GM04503 (cell line): Measurements from ENCODE around the gene SSBP3.
"Not testable (repeated sequence)": the region's sequence is repeated elsewhere in the genome, so short reads cannot be mapped to it uniquely, and the experiment has no call there.

Experiments
- DNase-seq: peaks from one replicate; pipeline ENCODE4 v3.0.0-alpha.2; 2012; ENCODE audit warnings: low read depth

Gene SSBP3

GRCh38 chr1:54221113-54221834 is 184.9 kb downstream of the SSBP3 start:
- DNase-seq: no peak

GRCh38 chr1:54220004-54220811 is 186.0 kb downstream of the SSBP3 start:
- DNase-seq: peak; percentile 34

- no peak for DNase-seq
Observed at GRCh38 chr1:54219688-54220003, 186.5 kb downstream of the SSBP3 start.

GRCh38 chr1:54218883-54219687 is 187.1 kb downstream of the SSBP3 start:
- DNase-seq: no peak

- DNase-seq: no peak
Observed at GRCh38 chr1:54215523-54215922, 190.7 kb downstream of the SSBP3 start.

- DNase-seq: no peak
Observed at GRCh38 chr1:54212872-54213271, 193.3 kb downstream of the SSBP3 start.

GRCh38 chr1:54207896-54208295 is 198.3 kb downstream of the SSBP3 start:
- DNase-seq: not testable (repeated sequence)

- no peak for DNase-seq
Observed at GRCh38 chr1:54207287-54207686, 198.9 kb downstream of the SSBP3 start.

GRCh38 chr1:54204199-54204598 is 202.0 kb downstream of the SSBP3 start:
- no peak for DNase-seq

GRCh38 chr1:54200519-54200997 is 205.6 kb downstream of the SSBP3 start:
- no peak for DNase-seq

GRCh38 chr1:54199765-54200518 is 206.3 kb downstream of the SSBP3 start, which contains the start of the genes CYB5RL and MRPL37:
CYB5RL (minus strand) TSS chr1:54200030; CDS start chr1:54195616, 4,414 bp downstream.
MRPL37 (plus strand) TSS chr1:54200167; CDS start chr1:54200244, 77 bp downstream.
- DNase-seq: peak; percentile 85

GRCh38 chr1:54199151-54199764 is 206.9 kb downstream of the SSBP3 start:
- no peak for DNase-seq

- DNase-seq: no peak
Observed at GRCh38 chr1:54193453-54193852, 212.7 kb downstream of the SSBP3 start.

- no peak for DNase-seq
Observed at GRCh38 chr1:54191525-54191924, 214.7 kb downstream of the SSBP3 start.

GRCh38 chr1:54190526-54190925 is 215.7 kb downstream of the SSBP3 start:
- DNase-seq: no peak

GRCh38 chr1:54188291-54188690 is 217.9 kb downstream of the SSBP3 start:
- DNase-seq: no peak

- DNase-seq: no peak
Observed at GRCh38 chr1:54186056-54186455, 220.1 kb downstream of the SSBP3 start.

- DNase-seq: no peak
Observed at GRCh38 chr1:54180701-54181360, 225.4 kb downstream of the SSBP3 start.

GRCh38 chr1:54178296-54179070 is 227.7 kb downstream of the SSBP3 start:
- DNase-seq: no peak

- DNase-seq: no peak
Observed at GRCh38 chr1:54177726-54178125, 228.5 kb downstream of the SSBP3 start.
